Activated naive CD4-positive, alpha-beta T cell treated with anti-CD3 and anti-CD28 coated beads, Interleukin-2, amount 50 U/mL, for 72 hours (primary cell): ENCODE data around the gene STARD13. TPM values are rescaled to one million over a fixed set of nuclear protein-coding genes. Genes with fewer than 3 reads are reported as not detected.

ENCODE experiments used
- ATAC-seq, 2 donors: fragments of 150-1000 bp; cut with Tn5 transposase; 2 replicates each; pipeline ENCODE4 v1.10.0; 2021; ENCODE audit warnings: mild to moderate bottlenecking in 2 of 2, moderate library complexity in 2 of 2
- DNase-seq, 2 donors: peaks; one replicate each; pipeline ENCODE4 v3.0.0; 2021 to 2022; ENCODE audit warnings: low spot score in 2 of 2
- H3K27ac Mint-ChIP-seq, 2 donors: one replicate each; pipeline ENCODE4 v1.8.0; 2022; ENCODE audit warnings: mild to moderate bottlenecking in 2 of 2, mixed read lengths in 2 of 2
- H3K36me3 Mint-ChIP-seq, 2 donors: one replicate each; pipeline ENCODE4 v1.8.0; 2022; ENCODE audit warnings: mixed read lengths in 2 of 2
- H3K9me3 Mint-ChIP-seq, 2 donors: one replicate each; pipeline ENCODE4 v1.8.0; 2022; ENCODE audit warnings: mixed read lengths in 2 of 2
- total RNA-seq, 2 donors: library from RNA; stranded (reverse); gene quantifications; one replicate each; pipeline ENCODE4 v1.2.3, GENCODE V29; 2022

Gene STARD13
- total RNA-seq, 2 donors from 2014 or later = 0.50 to 1.3 TPM

DNA sequence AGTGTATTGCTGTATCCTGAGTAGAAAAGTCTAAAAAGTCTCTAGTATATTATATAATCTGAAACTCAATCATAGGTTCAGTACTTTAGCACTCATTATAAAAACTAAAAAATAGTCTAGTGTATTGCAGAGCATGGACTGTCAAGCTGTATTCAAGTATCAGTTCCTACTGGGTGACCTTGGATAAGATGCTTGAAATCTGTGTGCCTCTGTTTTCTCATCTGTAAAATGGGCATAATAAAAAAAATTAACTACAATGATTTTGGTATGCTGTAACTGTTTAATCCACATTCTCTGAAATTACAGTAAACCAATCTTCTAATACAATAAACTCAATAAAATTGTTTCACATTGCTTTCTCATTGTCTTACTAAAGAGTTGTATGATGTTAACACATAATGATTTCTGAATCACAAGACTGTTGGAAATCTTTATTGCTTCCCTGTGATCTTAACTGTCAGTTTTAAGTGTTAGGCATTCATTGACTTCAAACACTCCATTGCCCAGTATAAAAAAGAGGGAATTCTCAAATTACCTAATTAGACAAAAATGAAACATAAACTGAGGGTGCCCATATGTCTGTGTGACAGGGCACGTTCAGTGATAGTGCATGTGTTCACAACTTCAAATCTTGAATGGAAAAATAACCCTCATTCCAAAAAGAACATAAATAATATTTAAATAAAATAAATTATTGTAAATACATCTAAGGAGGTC, 2.2 kb downstream of the STARD13 start:
- H3K36me3 Mint-ChIP-seq = peaks cover 0 to 13% of the 10 kb centered on the region in 2 donors
- DNase-seq (no peak), ATAC-seq (no peak)
- H3K9me3 Mint-ChIP-seq = no peaks in the 10 kb centered on the region
- no peak overlapping the region for H3K27ac Mint-ChIP-seq

DNA sequence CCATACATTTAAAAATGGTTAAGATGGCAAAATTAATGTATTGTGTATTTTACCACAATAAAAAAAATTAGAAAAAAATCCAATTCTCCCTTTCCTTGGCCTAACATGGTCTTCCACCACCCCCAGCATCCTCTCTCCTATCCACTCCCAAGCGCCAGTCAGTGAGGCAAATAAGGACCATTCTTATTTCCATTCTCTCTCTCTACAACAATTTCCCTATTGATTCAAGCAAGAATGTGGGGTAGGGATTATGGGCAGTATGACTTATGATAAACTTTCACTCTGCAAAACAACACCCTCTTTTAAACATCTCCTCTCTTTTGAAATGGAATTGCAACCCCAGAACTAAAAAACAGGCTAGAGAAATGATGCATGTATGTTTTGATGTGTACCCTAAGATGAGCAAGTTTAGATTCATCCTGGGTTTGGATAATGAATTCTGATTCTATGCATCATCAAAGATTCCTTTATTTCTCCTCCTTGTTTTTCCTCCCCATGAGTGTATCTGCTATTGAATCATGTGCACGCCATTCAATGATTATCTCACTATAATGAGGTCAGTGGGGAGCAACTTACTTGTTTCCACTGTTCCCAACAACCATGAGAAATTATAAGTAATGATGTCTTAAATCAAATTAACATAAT, 3.5 kb downstream of the STARD13 start:
- DNase-seq (no peak), ATAC-seq (no peak)
- H3K27ac Mint-ChIP-seq = no peak overlapping the region
- H3K9me3 Mint-ChIP-seq = no peaks in the 10 kb centered on the region
- H3K36me3 Mint-ChIP-seq = peaks cover 0 to 6% of the 10 kb centered on the region in 2 donors

- no peaks in the 10 kb centered on the region for H3K9me3 Mint-ChIP-seq
- DNase-seq (no peak), ATAC-seq (no peak)
- H3K36me3 Mint-ChIP-seq = peaks cover 0 to 6% of the 10 kb centered on the region in 2 donors
- H3K27ac Mint-ChIP-seq = no peak overlapping the region
Observed at GRCh38 chr13:33280923-33281322, 4.6 kb downstream of the STARD13 start.

GRCh38 chr13:33280279-33280905, 5.2 kb downstream of the STARD13 start:
- no peaks in the 10 kb centered on the region for H3K9me3 Mint-ChIP-seq
- no peak for DNase-seq
- H3K27ac Mint-ChIP-seq = no peak overlapping the region
- ATAC-seq = no peak
- peaks cover 0 to 1% of the 10 kb centered on the region in 2 donors for H3K36me3 Mint-ChIP-seq

GRCh38 chr13:33279414-33280278, 5.9 kb downstream of the STARD13 start:
- no peaks in the 10 kb centered on the region for H3K9me3 Mint-ChIP-seq
- no peak for ATAC-seq
- no peak overlapping the region for H3K27ac Mint-ChIP-seq

GRCh38 chr13:33278913-33279312, 6.6 kb downstream of the STARD13 start:
- DNase-seq (no peak), ATAC-seq (no peak)
- Mint-ChIP-seq H3K36me3 (no peaks in the 10 kb centered on the region), H3K9me3 (no peaks in the 10 kb centered on the region), H3K27ac (no peak overlapping the region)

More at GRCh38 chr13:33279414-33280278, 5.9 kb downstream of the STARD13 start:
- DNase-seq = no peak
- H3K36me3 Mint-ChIP-seq = no peaks in the 10 kb centered on the region

DNA sequence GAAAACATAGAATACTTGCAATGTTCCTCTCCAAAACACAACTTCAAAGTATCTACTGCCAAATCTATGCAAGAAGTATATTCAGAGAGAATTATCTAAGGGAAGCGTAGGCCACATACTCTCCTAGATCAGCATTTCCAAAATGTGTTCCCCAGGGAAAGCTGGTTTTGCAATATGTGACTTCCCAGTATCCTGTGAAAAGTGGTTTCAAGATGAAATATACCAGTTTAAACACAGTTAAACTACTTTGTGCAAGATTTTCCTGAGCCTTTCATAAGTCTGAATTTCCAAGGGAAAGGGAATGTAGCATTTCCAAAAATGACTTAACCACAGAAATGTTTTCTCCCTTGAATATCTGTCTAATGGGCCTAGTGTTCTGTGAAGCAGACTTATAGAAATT, 7.6 kb downstream of the STARD13 start:
- ATAC-seq (no peak), DNase-seq (no peak)
- H3K36me3 Mint-ChIP-seq = no peaks in the 10 kb centered on the region
- H3K27ac Mint-ChIP-seq = no peak overlapping the region
- no peaks in the 10 kb centered on the region for H3K9me3 Mint-ChIP-seq

- ATAC-seq (no peak), DNase-seq (no peak)
- Mint-ChIP-seq H3K36me3 (no peaks in the 10 kb centered on the region), H3K9me3 (no peaks in the 10 kb centered on the region), H3K27ac (no peak overlapping the region)
Observed at GRCh38 chr13:33277037-33277740, 8.4 kb downstream of the STARD13 start.

DNA sequence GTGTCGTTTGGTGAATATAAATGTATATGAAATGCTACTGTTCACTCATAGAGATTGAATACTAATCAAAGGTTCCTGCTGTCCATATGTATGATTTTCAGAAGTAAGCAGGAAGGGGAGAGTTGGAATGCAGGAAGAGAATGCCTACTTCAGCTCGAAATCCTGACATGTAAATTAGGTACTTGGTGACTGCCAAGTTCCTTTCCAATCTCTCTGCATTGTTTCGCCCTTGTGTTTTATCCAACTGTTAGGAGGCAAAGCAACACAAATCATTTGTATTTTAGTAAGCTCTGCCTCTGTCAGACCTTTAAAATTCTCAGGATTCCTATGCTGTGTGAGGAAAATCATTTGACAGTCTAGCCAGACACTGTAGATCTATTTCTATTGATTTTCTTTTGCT, 9.0 kb downstream of the STARD13 start:
- DNase-seq (no peak), ATAC-seq (no peak)
- Mint-ChIP-seq H3K27ac (no peak overlapping the region), H3K36me3 (no peaks in the 10 kb centered on the region), H3K9me3 (no peaks in the 10 kb centered on the region)

DNA sequence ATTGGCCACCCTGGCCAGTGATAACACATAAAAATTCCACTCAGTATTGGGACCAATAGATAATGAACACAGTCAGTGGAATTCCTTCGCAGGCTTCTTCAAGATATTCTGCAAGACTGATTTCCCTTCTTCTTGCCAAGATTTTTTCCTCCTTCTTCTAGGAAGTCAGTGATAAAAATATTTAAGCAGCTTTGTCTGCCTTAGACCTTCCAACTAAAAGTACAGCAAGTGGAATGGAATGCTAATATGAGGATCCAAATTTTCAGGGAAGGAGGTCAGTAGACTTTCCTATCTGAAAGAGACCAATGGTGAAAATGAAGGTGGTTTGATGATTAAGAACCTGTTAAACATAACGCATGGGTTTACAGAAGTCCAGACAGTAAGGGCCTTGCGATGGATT, 9.6 kb downstream of the STARD13 start:
- ATAC-seq = no peak
- no peaks in the 10 kb centered on the region for H3K9me3 Mint-ChIP-seq
- H3K36me3 Mint-ChIP-seq = no peaks in the 10 kb centered on the region
- H3K27ac Mint-ChIP-seq = no peak overlapping the region
- no peak for DNase-seq

- H3K9me3 Mint-ChIP-seq = no peaks in the 10 kb centered on the region
- no peak overlapping the region for H3K27ac Mint-ChIP-seq
- no peaks in the 10 kb centered on the region for H3K36me3 Mint-ChIP-seq
- no peak for DNase-seq
- no peak for ATAC-seq
Observed at GRCh38 chr13:33274264-33274663, 11.3 kb downstream of the STARD13 start.

GRCh38 chr13:33272531-33273124, 12.9 kb downstream of the STARD13 start:
- Mint-ChIP-seq H3K27ac (no peak overlapping the region), H3K9me3 (no peaks in the 10 kb centered on the region), H3K36me3 (no peaks in the 10 kb centered on the region)
- ATAC-seq (no peak), DNase-seq (no peak)

DNA sequence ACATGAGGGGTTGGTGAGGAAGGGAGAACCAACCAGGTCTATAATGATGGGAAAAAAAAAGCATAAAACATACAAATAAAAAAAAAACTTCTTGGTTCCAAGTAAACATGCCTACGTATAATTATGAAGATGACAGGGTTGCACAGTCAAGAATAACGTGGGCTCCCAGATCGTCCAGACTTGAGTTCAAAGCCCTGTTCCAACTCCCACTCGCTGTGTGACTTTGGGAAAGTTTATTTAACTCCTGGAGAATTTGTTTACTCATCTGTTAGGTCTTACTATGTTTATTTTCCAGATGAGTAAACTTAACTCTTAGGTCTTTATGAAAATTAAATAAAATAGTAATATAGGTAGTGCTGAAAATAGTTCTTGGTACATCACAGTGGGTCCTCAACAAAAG, 13.8 kb downstream of the STARD13 start:
- DNase-seq (no peak), ATAC-seq (no peak)
- Mint-ChIP-seq H3K9me3 (no peaks in the 10 kb centered on the region), H3K36me3 (no peaks in the 10 kb centered on the region), H3K27ac (no peak overlapping the region)

DNA sequence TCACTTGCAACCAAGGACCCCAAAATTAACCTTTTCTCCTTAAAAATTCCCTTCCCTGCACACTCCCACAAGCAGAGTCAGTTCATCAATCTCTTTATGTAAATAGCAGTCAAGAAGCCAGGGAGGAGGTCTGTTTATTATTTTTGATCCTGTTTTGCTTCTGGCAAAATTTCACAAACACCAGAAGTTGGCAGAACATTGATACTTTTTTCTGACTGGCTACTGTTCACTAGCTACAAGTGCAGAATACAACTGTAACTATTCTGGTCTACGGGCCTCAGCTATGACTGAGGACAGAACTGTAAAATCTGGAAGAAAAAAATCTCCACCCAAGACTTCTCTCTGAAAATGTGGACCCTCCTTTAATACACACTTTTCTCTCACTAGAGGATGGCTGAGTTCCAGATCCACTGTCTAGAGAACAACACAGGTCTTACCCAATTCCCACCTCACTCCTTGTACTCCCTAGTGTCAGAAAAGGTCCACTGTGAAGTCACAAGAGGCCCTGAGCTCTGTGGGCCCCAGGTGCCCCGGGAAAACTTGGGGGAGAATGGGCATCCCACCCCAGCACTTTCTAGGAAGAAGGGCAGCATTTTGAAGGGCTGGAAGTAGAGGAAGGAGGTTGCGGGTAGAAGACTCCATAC, 14.5 kb downstream of the STARD13 start:
- no peak for ATAC-seq
- Mint-ChIP-seq H3K9me3 (no peaks in the 10 kb centered on the region), H3K27ac (no peak overlapping the region)

DNA sequence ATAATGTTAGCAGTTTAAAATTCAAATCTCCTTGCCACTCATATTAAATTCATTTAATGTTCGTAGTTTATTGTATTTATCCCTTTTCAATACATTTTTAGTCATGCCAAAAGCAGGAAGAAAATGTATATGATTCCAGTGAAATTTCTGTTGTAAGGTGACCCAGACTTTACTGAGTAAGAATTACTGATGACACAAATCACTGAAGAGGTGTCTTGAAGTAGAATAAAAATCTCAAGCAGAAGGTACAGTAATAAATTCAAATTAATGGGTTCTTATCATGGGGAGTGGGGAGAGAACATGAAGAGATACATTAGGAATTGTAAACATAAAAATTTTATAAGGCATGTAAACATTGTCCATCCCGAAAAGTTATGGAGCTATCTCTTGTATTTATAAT, 19.9 kb downstream of the STARD13 start:
- no peak for DNase-seq
- Mint-ChIP-seq H3K27ac (no peak overlapping the region), H3K36me3 (no peaks in the 10 kb centered on the region), H3K9me3 (no peaks in the 10 kb centered on the region)
- no peak for ATAC-seq

More for the DNA sequence above, 14.5 kb downstream of the STARD13 start:
- DNase-seq = no peak
- no peaks in the 10 kb centered on the region for H3K36me3 Mint-ChIP-seq

GRCh38 chr13:33265133-33265532, 20.4 kb downstream of the STARD13 start:
- H3K27ac Mint-ChIP-seq = no peak overlapping the region
- DNase-seq = no peak
- no peak for ATAC-seq
- no peaks in the 10 kb centered on the region for H3K9me3 Mint-ChIP-seq
- no peaks in the 10 kb centered on the region for H3K36me3 Mint-ChIP-seq
